ENCODE data around the gene DYNLT5.
"Not testable (repeated sequence)": the region's sequence is repeated elsewhere in the genome, so short reads cannot be mapped to it uniquely, and the experiment has no call there.

The DYNLT5 gene

GRCh38 chr1:66725885-66726665 lies 26.2 kb upstream of the DYNLT5 start:
- no peak overlapping the region for H3K4me3 ChIP-seq (ENCODE audit: low read depth, low read length)
- peak; percentile 99 for TF ChIP-seq CTCF (IDR thresholded peaks at IDR 0.05; ENCODE audit: low read depth, low read length, missing control alignments)
- in situ Hi-C loops (cut with HindIII; ENCODE audit: low sequenced_read_pairs), result no loop called here
- peak; percentile 46 for DNase-seq (ENCODE audit: low read depth)

GRCh38 chr1:66728021-66728420 lies 24.2 kb upstream of the DYNLT5 start:
- in situ Hi-C loops (cut with HindIII; ENCODE audit: low sequenced_read_pairs), result no loop called here
- no peak for TF ChIP-seq CTCF (IDR thresholded peaks at IDR 0.05; ENCODE audit: low read depth, low read length, missing control alignments)
- no peak overlapping the region for H3K4me3 ChIP-seq (ENCODE audit: low read depth, low read length)
- no peak for DNase-seq (ENCODE audit: low read depth)

DNA sequence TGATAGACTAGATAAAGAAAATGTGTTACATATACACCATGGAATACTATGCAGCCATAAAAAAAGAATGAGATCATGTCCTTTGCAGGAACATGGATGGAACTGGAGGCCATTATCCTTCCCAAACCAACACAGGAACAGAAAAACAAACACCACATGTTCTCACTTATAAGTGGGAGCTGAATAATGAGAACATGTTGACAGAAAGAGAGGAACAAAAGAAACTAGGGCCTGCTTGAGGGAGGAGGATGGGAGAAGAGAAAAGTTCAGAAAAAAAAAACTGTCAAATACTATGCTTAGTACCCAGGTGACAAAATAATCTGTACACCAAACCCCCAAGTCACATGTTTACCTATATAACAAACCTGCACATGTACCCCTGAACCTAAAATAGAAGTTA lies 23.5 kb upstream of the DYNLT5 start:
- H3K4me3 ChIP-seq (ENCODE audit: low read depth, low read length); in situ Hi-C loops (cut with HindIII; ENCODE audit: low sequenced_read_pairs); DNase-seq (ENCODE audit: low read depth): not testable (repeated sequence)

DNA sequence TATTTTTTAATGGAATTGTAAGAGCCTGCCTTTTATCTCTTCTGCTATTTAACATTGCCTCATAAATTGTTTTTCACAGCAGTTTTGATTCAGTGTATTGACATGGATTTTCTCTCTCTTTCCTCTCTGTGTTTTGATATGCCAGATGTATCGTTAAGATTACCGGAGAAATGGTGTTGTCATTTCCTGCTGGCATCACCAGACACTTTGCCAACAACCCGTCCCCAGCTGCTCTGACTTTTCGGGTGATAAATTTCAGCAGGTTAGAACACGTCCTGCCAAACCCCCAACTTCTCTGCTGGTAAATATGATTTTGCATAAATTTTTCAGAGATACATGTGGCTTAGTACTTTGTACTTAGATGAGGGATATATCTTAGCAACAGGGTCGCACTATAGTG lies 23.1 kb upstream of the DYNLT5 start:
- in situ Hi-C loops (cut with HindIII; ENCODE audit: low sequenced_read_pairs), result no loop called here
- TF ChIP-seq CTCF (IDR thresholded peaks at IDR 0.05; ENCODE audit: low read depth, low read length, missing control alignments), result no peak
- H3K4me3 ChIP-seq (ENCODE audit: low read depth, low read length), result no peak overlapping the region
- DNase-seq (ENCODE audit: low read depth), result no peak

GRCh38 chr1:66729523-66729922 lies 22.7 kb upstream of the DYNLT5 start:
- no peak for DNase-seq (ENCODE audit: low read depth)
- no peak for TF ChIP-seq CTCF (IDR thresholded peaks at IDR 0.05; ENCODE audit: low read depth, low read length, missing control alignments)
- H3K4me3 ChIP-seq (ENCODE audit: low read depth, low read length), result no peak overlapping the region
- in situ Hi-C loops (cut with HindIII; ENCODE audit: low sequenced_read_pairs), result no loop called here

- in situ Hi-C loops (cut with HindIII; ENCODE audit: low sequenced_read_pairs), result no loop called here
- no peak for DNase-seq (ENCODE audit: low read depth)
- no peak for TF ChIP-seq CTCF (IDR thresholded peaks at IDR 0.05; ENCODE audit: low read depth, low read length, missing control alignments)
- H3K4me3 ChIP-seq (ENCODE audit: low read depth, low read length), result no peak overlapping the region
These were observed 21.8 kb upstream of the DYNLT5 start for GRCh38 chr1:66730462-66730861.

DNA sequence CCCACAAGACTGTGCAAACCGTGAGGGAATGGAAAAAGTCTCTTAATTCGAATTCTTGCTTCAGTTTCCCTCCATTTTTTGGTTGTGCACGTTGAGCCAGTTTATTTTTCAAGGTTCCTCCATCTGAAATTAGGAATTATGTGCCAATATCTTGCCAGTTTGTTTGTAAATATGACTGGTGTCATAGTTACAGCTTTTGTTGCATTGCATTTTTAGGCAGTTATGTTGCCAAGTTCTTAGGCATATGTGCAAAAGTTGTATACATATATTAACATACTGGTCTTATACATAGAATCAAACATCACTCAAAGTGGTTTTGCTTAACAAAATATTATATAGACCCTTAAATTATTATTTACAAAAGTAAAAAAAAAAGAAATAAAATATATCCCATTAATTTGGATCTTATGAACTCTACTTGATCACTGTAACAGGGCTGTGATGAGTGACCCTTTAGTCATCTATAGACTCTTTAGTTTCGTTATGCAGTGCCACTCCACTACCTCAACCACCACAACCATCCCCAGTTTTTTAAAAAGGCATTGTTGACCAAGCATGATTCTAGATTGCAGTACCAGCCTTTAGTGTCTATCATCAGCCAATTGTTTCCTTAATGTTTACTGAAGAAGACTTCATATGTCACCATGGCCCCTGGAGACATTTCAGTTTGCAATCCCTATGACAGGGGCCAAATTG lies 20.9 kb upstream of the DYNLT5 start:
- no peak overlapping the region for H3K4me3 ChIP-seq (ENCODE audit: low read depth, low read length)
- DNase-seq (ENCODE audit: low read depth), result no peak
- TF ChIP-seq CTCF (IDR thresholded peaks at IDR 0.05; ENCODE audit: low read depth, low read length, missing control alignments), result no peak
- in situ Hi-C loops (cut with HindIII; ENCODE audit: low sequenced_read_pairs), result no loop called here
